HEK293T (cell line): ENCODE measurements around the gene VAT1L.

ENCODE experiments used
- ELF4 ChIP-seq: fragments of 450-650 bp; IDR thresholded peaks from 2 replicates; pipeline ENCODE4 v1.6.1; 2017; ENCODE audit warnings: antibody characterized with exemption
- PKNOX1 ChIP-seq: fragments of 450-650 bp; IDR thresholded peaks from 2 replicates; pipeline ENCODE4 v1.6.1; 2016
- SUZ12 ChIP-seq: fragments of 450-650 bp; IDR thresholded peaks from 2 replicates; pipeline ENCODE4 v1.6.1; 2016; ENCODE audit warnings: mild to moderate bottlenecking

GRCh38 chr16:77823067-77823466 lies 34.7 kb downstream of the VAT1L start:
- no peak for TF ChIP-seq SUZ12
- no peak for TF ChIP-seq PKNOX1
- TF ChIP-seq ELF4 = no peak
